Loucy (cell line): ENCODE measurements around the gene SLC39A13.

Source experiments
- EZH2phosphoT487 ChIP-seq: fragments of 200-600 bp; IDR thresholded peaks from 2 replicates; pipeline ENCODE4 v1.6.1; 2018; ENCODE audit warnings: antibody characterized with exemption, mild to moderate bottlenecking, moderate library complexity, borderline replicate concordance
- TF ChIP-seq, protein P1 (sequence below): fragments of 200-600 bp; sonication (generic); conservative IDR thresholded peaks from 2 replicates; pipeline ENCODE4 v1.5.1; 2014; ENCODE audit warnings: mild to moderate bottlenecking, antibody characterized with exemption, low read length

DNA sequence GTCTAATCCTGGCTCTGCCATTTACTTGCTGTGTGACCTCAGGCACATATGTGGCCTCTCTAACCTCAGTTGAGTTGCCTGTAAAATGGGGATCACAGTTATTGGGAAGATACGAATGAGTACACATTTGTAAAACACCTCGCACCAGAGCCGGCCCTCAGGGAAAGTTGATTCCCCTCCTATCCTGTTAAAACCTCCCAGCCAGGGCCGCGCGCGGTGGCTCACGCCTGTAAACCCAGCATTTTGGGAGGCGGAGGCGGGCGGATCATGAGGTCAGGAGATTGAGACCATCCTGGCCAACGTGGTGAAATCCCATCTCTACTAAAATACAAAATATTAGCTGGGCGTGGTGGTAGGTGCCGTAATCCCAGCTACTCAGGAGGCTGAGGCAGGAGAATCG, 48.0 kb upstream of the SLC39A13 start:
- TF ChIP-seq, protein P1, sequence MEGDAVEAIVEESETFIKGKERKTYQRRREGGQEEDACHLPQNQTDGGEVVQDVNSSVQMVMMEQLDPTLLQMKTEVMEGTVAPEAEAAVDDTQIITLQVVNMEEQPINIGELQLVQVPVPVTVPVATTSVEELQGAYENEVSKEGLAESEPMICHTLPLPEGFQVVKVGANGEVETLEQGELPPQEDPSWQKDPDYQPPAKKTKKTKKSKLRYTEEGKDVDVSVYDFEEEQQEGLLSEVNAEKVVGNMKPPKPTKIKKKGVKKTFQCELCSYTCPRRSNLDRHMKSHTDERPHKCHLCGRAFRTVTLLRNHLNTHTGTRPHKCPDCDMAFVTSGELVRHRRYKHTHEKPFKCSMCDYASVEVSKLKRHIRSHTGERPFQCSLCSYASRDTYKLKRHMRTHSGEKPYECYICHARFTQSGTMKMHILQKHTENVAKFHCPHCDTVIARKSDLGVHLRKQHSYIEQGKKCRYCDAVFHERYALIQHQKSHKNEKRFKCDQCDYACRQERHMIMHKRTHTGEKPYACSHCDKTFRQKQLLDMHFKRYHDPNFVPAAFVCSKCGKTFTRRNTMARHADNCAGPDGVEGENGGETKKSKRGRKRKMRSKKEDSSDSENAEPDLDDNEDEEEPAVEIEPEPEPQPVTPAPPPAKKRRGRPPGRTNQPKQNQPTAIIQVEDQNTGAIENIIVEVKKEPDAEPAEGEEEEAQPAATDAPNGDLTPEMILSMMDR, result no peak
- no peak for TF ChIP-seq EZH2phosphoT487
